Rectal smooth muscle tissue (tissue), 1 donor: ENCODE measurements around the gene DOK6.

Source experiments
- H3K27ac ChIP-seq: one replicate; pipeline ENCODE4 v1.7.0; 2013; ENCODE audit warnings: low read depth, low read length, inconsistent platforms
- H3K27me3 ChIP-seq: one replicate; pipeline ENCODE4 v1.7.0; 2013; ENCODE audit warnings: low read length; ENCODE audit not compliant: control insufficient read depth, insufficient read depth
- H3K36me3 ChIP-seq: one replicate; pipeline ENCODE4 v1.7.0; 2013; ENCODE audit warnings: low read length; ENCODE audit not compliant: control insufficient read depth, insufficient read depth
- H3K4me1 ChIP-seq: one replicate; pipeline ENCODE4 v1.7.0; 2013; ENCODE audit warnings: low read length; ENCODE audit not compliant: control insufficient read depth, insufficient read depth
- H3K4me3 ChIP-seq: one replicate; pipeline ENCODE4 v1.7.0; 2013; ENCODE audit warnings: low read length
- H3K9ac ChIP-seq: one replicate; pipeline ENCODE4 v1.7.0; 2013; ENCODE audit warnings: low read length

The DOK6 gene

DNA sequence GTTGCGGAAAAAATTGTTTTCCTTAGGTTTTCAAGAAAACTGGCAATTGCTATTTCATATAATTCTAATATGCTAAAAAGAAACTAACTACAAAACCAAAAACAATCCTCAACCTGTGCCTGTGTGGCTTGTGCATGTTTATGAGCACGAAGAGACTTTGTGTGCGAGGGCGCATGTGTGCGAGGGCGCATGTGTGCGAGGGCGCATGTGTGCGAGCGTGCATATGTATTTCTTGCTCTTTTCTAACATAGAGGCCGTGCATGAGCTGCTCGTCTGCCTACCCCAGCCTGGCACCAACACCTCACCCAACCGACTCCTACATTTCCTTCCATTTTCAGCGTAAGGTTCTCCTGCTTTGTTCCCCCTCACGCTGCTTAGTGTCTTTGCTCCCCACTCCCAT, 211.6 kb downstream of the DOK6 start:
- H3K4me3 ChIP-seq: no peak overlapping the region
- no peaks in the 10 kb centered on the region for H3K36me3 ChIP-seq
- H3K4me1 ChIP-seq: no peaks in the 10 kb centered on the region
- H3K27ac ChIP-seq: no peak overlapping the region
- H3K9ac ChIP-seq: no peak overlapping the region
- no peaks in the 10 kb centered on the region for H3K27me3 ChIP-seq

DNA sequence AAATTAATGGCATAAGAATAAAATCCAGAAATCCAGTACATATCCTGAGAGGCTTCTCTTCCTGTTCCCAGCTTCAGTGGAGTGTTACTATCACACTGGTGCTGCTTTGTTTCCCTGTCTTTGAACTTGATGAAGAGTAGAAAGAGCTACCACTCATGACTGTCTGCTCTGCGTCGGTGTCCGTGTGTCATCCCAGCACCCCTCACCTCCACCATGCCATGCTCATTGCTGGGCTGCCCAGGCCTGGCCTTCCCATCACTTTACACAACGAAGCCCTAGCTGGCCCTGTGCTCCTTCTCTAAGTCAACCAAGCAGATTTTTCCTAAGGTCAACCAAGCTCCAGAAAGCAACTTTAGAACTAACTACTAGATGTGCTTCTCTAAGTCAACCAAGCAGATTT, 215.4 kb downstream of the DOK6 start:
- Histone ChIP-seq H3K9ac (no peak overlapping the region), H3K4me1 (no peaks in the 10 kb centered on the region), H3K36me3 (no peaks in the 10 kb centered on the region), H3K4me3 (no peak overlapping the region), H3K27me3 (no peaks in the 10 kb centered on the region), H3K27ac (no peak overlapping the region)

DNA sequence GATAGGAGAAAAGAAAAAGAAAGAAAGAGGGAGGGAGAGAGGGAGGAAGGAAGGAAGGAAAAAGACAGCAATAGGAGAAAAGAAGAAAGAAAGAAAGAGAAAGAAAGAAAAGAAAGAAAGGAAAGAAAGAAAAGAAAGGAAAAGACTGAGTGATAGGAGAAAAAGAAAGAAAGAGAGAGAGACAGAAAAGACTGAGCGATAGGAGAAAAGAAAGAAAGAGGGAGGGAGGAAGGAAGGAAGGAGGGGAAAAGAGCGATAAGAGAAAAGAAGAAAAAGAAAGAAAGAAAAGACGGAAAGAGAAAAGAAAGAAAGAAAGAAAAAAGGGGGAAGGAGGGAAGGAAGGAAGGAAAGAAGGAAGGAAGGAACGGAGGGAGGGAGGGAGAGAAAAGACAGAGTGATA, 216.7 kb downstream of the DOK6 start:
- Histone ChIP-seq H3K4me3 (no peak overlapping the region), H3K9ac (no peak overlapping the region), H3K36me3 (no peaks in the 10 kb centered on the region), H3K27me3 (no peaks in the 10 kb centered on the region), H3K4me1 (no peaks in the 10 kb centered on the region), H3K27ac (no peak overlapping the region)

DNA sequence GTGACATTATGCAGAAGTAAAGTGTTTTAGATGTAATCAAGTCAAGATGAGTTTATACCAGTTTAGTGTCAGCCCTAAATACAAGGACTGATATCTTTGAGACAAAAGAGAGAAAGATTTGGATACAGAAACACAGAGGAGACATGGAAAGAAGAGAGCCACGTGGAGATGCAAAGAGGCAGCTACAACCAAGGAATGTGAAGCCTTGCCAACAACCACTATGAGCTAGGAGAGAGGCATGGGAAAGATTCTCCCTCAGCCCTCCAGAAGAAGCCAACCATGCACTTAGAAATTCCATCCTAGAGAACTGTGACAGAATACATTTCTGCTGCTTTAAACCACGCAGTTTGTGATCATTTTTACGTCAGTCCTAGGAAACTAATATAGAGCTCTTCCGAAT, 217.2 kb downstream of the DOK6 start:
- H3K27me3 ChIP-seq: no peaks in the 10 kb centered on the region
- H3K4me1 ChIP-seq: no peaks in the 10 kb centered on the region
- no peak overlapping the region for H3K4me3 ChIP-seq
- H3K9ac ChIP-seq: no peak overlapping the region
- H3K27ac ChIP-seq: no peak overlapping the region
- H3K36me3 ChIP-seq: no peaks in the 10 kb centered on the region

DNA sequence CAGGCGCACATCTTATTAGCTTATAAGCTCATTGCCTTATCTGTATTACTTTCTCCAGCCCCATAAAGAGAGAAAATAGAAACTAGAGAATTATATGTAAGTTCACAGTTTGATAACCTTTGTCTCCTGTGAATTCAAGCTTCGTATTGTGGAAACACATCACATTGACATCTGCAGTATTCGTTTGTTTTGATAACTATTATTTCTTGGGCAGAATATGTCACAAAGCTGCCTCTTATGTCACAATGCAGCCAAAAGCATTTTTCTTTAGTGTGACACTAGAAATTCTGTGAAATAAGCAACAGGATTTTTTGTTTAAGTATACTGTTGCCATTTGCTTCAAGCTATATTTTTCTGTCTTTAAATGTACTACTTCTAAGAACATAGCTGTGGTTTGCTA, 221.5 kb downstream of the DOK6 start:
- H3K27ac ChIP-seq: no peak overlapping the region
- no peak overlapping the region for H3K9ac ChIP-seq
- H3K27me3 ChIP-seq: no peaks in the 10 kb centered on the region
- H3K4me1 ChIP-seq: no peaks in the 10 kb centered on the region
- no peak overlapping the region for H3K4me3 ChIP-seq
- no peaks in the 10 kb centered on the region for H3K36me3 ChIP-seq

DNA sequence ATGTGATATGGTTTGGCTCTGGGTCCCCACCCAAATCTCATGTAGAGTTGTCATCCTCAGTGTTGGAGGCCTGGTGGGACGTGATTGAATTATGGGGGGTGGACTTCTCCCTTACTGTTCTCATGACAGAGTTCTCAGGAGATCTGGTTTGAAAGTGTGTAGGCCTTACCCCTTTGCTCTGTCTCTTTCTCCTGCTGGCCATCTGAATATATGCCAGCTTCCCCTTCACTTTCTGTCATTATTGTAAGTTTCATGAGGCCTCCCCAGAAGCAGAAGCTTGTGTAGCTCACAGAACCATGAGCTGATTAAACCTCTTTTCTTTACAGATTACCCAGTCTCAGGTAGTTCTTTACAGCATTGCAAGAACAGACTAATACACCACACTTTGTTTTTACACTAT, 222.3 kb downstream of the DOK6 start:
- Histone ChIP-seq H3K36me3 (no peaks in the 10 kb centered on the region), H3K27me3 (no peaks in the 10 kb centered on the region), H3K27ac (no peak overlapping the region), H3K9ac (no peak overlapping the region), H3K4me3 (no peak overlapping the region), H3K4me1 (no peaks in the 10 kb centered on the region)

DNA sequence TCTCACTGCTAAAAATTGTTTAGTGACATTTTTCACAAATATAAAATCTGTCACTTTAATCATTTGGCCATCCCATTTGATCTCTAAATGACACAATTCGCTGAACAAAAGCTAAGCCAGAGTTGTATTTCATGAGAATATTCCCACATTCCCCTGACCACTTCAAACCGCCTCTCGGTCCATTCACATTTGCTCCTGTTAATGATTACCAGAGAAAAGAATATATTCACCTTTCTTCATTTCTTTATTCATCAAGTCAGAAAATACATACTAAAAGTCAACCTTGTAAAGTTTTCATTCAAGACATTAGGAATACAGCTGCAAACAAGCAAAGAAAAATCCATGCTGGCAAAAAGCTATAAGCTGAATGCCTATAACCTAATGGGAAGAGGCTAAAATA, 225.5 kb downstream of the DOK6 start:
- Histone ChIP-seq H3K4me1 (no peaks in the 10 kb centered on the region), H3K27ac (no peak overlapping the region), H3K27me3 (no peaks in the 10 kb centered on the region), H3K9ac (no peak overlapping the region), H3K36me3 (no peaks in the 10 kb centered on the region), H3K4me3 (no peak overlapping the region)

DNA sequence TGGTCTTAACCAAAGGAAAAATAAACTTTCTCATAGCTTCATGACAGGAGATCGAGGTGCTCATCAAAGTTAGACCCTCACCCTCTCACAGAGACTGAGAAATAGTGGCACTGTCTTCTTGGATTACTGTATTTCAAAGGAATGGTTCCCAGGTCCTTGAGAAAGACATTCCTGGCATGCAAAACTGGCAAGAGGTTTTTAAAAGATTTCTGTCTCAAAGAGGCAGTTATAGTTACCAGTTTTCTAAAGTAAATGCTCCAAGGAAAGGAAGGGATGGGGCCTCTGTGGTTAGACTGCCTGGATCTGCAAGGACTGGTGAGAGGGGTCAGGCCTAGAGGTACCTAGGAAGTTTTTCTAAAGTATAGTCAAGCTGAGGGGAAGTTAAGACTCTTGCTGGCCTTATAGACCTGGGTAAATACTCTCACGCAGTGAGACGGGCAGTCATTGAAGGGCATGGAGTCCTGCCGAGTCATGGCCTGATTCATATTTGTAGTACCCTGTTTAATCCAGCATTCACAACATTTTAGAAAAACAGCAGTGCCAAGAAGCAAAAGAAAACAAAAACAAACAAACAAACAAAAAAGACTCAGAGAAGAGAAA, 226.1 kb downstream of the DOK6 start:
- H3K36me3 ChIP-seq: no peaks in the 10 kb centered on the region
- no peak overlapping the region for H3K4me3 ChIP-seq
- no peaks in the 10 kb centered on the region for H3K27me3 ChIP-seq
- H3K9ac ChIP-seq: no peak overlapping the region
- H3K27ac ChIP-seq: no peak overlapping the region
- no peaks in the 10 kb centered on the region for H3K4me1 ChIP-seq

DNA sequence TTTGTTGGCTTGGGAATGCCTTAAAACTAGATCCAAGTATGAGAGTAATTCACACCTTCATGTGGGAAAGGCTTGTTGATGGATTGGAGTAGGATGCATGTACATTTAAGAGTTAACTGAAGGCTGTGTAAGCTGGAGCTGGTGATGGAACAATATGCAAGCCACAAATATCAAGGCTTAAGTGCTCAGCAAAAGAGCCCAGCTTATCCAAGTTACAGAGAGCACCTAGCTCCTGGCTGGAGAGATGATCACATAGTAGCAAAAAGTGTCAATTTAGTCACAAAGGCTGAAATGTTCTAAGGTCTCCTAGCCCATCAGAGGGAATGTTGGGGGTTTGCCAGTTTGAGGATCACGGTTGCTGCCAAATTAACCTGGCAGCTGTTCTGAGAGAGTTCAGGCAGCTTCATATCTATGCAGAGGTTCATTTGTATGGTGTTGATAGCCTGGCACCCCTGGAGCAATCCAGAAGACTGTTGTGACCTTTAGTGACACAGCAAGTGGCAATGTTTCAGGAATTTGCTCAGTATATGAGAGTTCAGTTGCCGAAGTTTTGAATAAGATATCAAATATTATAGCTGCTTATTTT, 228.2 kb downstream of the DOK6 start:
- H3K36me3 ChIP-seq: no peaks in the 10 kb centered on the region
- no peaks in the 10 kb centered on the region for H3K27me3 ChIP-seq
- no peak overlapping the region for H3K27ac ChIP-seq
- H3K4me1 ChIP-seq: no peaks in the 10 kb centered on the region
- H3K9ac ChIP-seq: no peak overlapping the region
- no peak overlapping the region for H3K4me3 ChIP-seq

DNA sequence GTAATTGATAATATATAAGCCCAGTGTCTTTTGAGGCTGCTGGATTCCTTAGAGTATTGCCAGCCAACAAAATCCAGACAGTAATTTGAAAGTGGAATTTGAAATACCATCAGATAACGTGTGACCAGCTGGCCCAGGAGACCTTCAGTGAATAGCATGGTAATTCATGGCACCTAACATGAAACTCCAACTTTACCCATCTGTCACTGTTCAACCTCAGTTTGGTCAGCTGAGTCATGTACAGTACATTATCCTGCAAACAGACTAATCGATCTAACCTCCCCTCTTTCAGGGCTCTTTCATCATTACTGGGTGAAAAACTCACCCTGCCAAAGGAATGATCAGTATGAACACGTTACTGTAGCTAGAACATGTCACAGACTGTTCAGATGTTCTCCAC, 230.6 kb downstream of the DOK6 start:
- no peaks in the 10 kb centered on the region for H3K27me3 ChIP-seq
- H3K27ac ChIP-seq: no peak overlapping the region
- no peak overlapping the region for H3K4me3 ChIP-seq
- no peaks in the 10 kb centered on the region for H3K36me3 ChIP-seq
- H3K4me1 ChIP-seq: no peaks in the 10 kb centered on the region
- H3K9ac ChIP-seq: no peak overlapping the region

DNA sequence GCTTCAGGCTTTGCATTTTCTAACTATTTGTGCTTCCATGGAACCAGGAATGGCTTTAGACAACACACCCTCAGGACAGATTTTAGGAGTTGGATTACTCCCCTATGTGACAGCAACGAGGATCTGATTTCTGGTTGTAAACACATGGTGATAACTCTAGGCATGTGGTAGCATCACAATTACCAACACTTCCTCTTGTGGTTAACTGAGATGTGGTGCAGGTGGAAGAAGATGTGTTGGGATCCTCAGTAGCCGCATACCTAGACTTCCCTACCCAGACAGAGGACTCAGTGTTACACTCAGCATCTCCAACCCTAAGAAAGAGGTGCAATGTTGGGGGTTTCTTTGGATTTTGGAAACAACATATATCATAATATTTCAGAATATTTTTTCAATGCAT, 234.8 kb downstream of the DOK6 start:
- Histone ChIP-seq H3K4me3 (no peak overlapping the region), H3K4me1 (no peaks in the 10 kb centered on the region), H3K9ac (no peak overlapping the region), H3K27me3 (no peaks in the 10 kb centered on the region), H3K27ac (no peak overlapping the region), H3K36me3 (no peaks in the 10 kb centered on the region)

DNA sequence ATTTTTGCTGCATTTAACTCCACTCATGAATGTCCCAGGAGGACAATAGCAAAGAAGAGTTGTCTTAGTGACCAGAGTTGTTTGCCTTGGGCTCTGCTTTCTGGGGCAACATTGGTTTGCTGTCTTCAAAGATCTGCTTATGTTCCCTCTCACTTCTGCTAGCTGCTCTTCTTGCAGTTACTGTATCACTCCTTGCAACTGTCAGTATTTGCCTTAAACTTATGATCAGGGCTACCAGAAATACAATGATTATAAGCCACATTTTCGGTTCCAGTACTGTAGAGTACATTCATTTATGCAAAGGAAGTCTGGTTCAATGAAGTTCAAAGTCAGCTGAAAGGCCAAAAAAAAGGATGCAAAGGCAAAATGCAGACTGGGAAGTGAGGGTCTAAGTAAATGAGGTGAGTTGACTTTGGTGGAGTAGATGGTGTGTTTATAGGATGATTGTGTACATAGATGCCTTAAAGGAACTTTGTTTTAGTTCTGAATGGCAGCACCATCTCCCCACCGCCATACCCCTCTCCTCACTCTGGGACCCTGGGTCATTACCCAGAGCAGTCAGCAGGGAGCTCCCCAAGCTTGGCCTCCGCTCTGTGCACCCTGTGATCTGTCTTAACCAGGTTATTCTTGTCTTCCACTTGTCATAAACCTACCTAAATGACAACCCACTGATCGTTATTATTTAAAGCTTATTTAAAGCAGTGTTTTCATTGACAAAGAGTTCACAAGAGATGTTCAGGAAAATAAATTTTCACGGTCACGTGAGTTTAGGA, 236.0 kb downstream of the DOK6 start:
- Histone ChIP-seq H3K9ac (no peak overlapping the region), H3K27ac (no peak overlapping the region), H3K27me3 (no peaks in the 10 kb centered on the region), H3K4me3 (no peak overlapping the region), H3K36me3 (no peaks in the 10 kb centered on the region), H3K4me1 (no peaks in the 10 kb centered on the region)

DNA sequence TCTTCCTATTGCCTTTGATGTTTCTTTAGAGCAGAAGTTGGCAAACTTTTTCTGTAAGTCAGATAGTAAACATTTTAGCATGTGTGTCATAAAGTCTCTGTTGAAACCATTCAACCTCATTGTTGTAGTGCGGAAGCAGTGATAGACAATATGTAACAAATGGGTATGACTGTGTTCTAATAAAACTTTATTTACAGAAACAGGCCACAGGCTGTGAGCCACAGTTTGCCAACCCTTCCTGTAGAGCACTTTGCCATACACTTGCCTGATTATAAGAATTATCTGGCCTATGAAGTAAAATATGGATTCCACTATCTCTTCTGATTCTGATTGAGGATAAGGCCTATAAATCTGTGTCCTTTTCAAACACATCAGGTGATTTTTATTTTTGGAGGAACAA, 237.4 kb downstream of the DOK6 start:
- no peak overlapping the region for H3K4me3 ChIP-seq
- no peaks in the 10 kb centered on the region for H3K36me3 ChIP-seq
- H3K9ac ChIP-seq: no peak overlapping the region
- H3K27me3 ChIP-seq: no peaks in the 10 kb centered on the region
- H3K4me1 ChIP-seq: no peaks in the 10 kb centered on the region
- H3K27ac ChIP-seq: no peak overlapping the region
